Glomerular visceral epithelial cell (primary cell): ENCODE measurements around the gene SIDT1.
A peak's percentile ranks its signal among the peaks of the same experiment; 100 is the strongest.
"Not testable (repeated sequence)": the region's sequence is repeated elsewhere in the genome, so short reads cannot be mapped to it uniquely, and the experiment has no call there.

Experiments used
- DNase-seq: peaks from one replicate; pipeline ENCODE4 v3.0.0-alpha.2; 2016; ENCODE audit errors: extremely low spot score

The SIDT1 gene

DNA sequence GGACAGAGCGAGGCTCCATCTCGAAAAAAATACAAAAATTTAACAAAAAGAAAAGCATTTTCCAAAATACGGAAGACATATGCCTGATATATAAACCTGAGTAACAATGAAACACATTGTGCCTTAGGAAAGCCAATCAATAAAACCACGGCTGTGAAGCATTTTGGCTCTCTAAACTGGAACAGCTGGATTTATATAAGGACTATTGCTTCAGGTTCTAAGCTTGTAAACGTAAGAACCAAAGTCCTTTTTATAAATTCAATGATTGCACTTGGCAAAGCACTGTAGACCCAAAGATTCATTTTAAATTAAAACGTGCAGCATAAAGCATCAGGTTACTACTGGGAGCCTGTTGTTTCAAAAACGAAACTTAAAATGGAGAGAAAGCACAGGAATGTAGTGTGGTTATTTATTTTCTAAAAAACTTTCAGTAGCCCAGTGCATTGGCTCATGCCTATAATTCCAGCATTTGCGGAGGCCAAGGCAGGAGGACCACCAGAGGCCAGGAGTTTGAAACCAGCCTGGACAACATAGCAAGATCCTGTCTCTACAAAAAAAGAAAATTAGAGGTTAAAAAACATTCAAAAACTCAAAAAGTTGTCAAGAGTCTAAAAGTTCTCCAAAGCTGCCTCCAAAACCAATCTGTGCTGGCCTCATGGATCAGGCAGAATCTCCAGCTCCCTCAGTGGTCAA, 102.6 kb downstream of the SIDT1 start:
- no peak for DNase-seq

DNA sequence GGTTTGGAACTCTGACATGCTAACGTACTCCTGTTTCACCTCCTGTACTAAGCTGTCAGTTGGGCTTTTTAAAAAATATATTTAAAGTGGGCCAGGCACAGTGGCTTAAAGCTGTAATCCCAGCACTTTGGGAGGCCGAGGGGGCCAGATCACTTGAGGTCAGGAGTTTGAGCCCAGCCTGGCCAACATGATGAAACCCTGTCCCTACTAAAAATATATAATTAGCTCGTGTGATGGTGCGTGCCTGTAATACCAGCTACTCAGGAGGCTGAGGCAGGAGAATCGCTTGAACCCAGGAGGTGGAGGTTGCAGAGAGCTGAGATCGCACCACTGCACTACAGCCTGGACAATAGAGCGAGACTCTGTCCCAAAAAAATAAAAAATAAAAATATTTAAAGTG, 103.7 kb downstream of the SIDT1 start:
- DNase-seq, result not testable (repeated sequence)

- DNase-seq, result no peak
Observed at GRCh38 chr3:113637756-113638155, 105.4 kb downstream of the SIDT1 start.

GRCh38 chr3:113638910-113639309, 106.6 kb downstream of the SIDT1 start:
- DNase-seq, result no peak

GRCh38 chr3:113643583-113643982, 111.2 kb downstream of the SIDT1 start:
- no peak for DNase-seq

GRCh38 chr3:113648524-113648923, 116.2 kb downstream of the SIDT1 start:
- DNase-seq, result no peak

DNA sequence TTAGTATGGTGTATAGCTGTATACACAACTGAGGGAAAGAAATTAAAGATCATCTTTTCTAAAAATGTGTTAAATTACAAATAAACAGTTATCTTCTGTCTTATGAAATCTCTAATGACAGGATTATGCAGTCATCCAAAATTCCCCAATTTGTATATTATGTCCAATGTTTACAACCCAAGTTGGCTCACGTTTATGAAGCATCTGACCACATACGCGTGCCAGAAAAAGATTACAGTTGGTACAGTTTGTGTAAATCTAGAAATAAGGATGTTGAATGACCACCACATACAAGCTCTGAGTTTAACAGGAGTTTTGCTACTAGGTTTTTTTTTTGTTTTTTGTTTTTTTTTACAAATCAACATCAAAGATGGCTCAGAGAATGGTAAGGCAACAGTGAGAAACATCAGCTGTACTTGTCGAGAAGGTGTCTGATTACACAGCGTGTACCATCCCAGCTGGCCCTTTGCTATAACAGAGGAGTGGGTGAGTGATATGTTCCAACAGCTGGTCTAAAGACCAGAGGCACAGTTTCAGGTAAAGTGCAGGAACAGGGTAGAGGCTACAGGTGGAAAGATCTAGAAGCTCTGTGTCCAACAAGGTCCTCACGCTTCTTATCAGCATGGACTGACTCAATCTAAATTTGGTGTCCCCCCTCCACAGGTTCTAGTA, 117.0 kb downstream of the SIDT1 start:
- DNase-seq, result no peak

DNA sequence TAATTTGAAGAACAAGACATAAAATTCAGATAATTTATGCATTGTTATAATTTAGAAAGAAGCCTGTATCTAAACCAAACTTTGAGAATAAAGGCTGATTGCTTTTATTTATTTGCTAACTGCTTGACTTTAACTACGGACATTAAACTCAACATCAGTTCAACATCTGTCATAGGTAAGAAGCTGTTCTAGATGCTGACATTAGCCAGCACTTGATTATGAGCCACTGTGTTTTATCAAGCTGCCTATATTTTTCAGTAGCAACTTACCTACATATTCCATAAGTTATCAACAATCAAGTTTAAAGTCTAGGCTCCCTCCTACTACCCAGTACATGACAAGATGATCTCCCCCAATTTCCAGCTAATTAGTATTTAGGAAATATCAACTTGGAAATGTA, 122.0 kb downstream of the SIDT1 start:
- DNase-seq, result no peak

DNA sequence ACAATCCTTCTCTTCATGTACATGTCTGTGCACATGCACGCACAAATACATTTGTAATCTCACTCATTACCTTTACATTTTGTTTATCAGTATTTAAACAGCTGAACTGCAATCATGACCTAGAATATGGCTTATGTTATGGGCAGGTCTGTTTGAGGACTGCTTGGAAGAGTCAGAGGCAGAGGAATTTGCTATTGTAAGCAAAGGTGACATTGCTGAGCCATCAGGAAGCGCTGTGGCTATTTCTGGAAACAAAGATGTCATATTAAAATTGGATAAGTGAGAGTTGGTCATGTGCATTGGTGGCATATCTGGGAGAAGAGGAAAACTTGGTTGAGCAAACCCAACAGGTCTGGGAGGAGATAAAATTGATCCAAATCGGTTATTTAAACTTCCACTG, 122.5 kb downstream of the SIDT1 start:
- no peak for DNase-seq

- DNase-seq, result no peak
Observed at GRCh38 chr3:113658107-113658506, 125.8 kb downstream of the SIDT1 start.

DNA sequence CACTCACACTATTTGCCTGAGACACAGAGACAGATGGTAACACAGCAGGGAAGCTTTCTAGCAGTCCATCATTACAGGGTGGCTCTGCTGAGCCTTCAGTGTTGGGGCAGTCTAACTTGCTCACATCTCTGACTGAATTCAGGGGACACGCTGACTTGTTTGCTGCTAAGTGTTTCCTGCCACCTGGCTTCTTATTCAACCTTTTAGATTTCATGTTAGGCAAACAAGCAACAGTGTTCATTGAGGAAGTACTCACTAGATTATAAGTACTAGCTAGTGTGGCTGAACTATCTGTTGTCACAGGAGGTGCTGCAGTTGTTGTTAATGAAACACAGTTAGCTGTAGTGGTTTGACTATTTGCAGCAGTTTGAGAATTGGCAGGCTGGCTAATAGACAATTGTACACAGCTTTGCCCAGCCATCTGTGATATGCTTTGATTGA, 126.8 kb downstream of the SIDT1 start:
- no peak for DNase-seq

DNA sequence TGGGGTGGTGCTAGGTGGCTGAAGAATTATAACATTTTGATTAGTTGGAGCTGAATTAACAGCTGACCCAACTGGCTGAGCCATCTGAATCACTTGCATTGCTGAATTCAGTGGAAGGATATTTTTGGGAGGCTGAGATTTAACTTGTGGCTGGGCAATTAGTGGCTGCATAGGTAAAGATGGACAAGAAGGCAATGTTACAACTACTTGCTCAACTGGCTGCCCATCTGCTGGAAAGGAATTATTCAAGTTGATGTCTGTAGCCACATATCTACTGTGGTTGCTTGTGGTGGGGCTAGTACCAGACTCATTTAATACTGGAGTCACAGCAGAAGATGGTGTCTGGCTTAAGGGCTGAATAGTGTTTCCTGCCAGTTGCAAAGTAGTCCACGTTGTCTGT, 127.6 kb downstream of the SIDT1 start:
- no peak for DNase-seq

GRCh38 chr3:113660458-113660857, 128.1 kb downstream of the SIDT1 start:
- DNase-seq, result no peak

DNA sequence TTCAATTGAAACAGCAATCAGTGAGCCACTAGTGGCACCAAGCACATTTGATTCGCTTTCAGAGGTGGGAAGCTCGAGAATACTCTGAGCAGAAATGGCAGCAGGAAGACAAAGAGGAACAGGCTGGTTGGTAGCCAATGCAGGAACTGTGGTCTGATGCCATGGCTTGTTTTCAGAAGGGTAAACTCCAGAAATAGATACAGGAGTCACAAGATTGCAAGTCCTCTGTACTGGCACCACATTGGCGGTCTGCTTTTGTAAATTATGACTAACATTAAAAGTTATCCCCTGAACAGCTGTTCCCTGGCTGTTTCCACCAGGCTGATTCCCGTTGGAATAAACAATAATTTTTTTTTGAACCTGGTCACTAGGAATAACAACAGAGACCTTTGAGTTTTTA, 128.5 kb downstream of the SIDT1 start:
- no peak for DNase-seq

- DNase-seq, result no peak
Observed at GRCh38 chr3:113662824-113663223, 130.5 kb downstream of the SIDT1 start.

DNA sequence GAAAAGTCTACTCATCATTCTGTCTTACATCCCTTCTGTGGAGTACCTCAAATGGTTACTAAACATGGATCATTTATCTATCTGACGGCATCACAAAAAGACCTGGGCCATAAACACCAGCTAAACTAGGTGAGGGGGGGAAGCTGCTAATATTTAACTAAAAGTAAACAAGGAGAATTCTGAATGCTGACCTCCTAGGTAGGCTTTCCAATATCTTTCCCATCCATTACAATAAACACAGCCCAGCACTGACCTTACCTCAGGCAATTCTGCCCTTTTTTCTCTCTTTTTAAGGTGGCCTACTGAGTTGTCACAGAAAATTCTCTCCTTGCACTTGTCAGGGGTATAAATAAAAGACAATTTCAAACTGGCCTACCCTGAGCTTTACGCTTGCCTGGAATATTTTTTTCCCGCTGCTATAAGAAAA, 131.0 kb downstream of the SIDT1 start:
- no peak for DNase-seq

GRCh38 chr3:113663761-113664160, 131.4 kb downstream of the SIDT1 start:
- DNase-seq, result no peak

DNA sequence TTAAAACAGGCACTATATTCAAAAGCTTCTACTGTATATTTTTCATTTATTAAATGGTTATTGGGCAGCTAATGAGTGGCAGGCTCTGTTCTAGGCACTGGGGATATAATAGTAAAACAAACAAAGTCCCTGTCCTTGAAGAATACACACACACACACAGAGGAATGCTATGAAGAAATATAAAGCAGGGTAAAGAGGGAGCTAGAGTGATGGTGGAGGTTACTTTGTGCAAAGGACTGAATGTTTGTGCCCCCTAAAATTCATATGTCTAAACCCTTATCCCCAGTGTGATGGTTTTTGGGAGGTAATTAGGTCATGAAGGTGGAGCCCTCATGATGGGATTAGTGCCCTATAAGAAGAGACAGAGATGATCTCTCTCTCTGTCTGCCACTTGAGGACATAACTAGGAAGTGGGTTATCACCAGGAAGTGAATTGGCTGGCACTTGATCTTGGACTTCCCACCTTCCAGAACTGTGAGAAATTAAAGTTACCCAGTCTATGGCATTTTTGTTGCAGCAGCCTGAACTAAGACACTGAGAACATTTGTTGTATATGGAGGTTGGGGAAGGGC, 132.3 kb downstream of the SIDT1 start:
- no peak for DNase-seq

DNA sequence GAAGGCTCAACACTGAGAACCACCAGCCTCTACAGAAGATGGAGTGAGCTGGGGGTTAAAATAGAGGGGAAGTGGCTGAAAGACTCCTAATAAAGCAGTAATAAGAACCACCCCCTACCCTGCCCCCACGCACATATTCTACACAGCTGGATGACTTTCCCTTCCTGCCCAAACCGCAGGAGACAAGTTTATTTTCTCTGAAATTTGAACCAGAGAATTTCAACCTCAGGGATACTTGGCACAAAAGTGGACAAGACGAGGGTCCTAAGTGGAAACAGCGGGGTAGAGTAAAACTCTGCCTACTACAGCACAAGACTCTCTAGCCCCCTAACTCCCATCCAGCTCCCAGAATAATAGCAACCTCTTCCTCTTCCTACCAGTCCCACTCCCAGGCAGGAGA, 135.7 kb downstream of the SIDT1 start:
- peak; percentile 2 for DNase-seq

DNA sequence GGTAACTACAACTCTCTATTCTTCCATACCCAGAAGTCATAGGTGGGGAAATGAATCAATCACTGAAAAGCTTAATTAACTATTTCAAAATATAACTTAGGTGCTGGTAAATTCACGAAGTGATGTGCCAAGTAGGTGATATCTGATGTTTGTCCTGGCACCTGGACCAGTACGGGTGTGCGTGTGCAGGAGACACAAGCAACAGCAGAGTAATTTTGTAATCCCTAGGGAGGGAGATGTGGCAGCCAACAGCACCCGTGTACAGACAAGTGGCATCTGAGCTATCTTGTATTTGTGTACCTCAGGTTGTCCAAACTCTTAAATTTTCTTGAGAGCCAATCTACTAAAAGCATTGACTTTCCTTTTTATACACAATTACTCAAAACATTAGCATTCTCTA, 141.2 kb downstream of the SIDT1 start:
- no peak for DNase-seq

DNA sequence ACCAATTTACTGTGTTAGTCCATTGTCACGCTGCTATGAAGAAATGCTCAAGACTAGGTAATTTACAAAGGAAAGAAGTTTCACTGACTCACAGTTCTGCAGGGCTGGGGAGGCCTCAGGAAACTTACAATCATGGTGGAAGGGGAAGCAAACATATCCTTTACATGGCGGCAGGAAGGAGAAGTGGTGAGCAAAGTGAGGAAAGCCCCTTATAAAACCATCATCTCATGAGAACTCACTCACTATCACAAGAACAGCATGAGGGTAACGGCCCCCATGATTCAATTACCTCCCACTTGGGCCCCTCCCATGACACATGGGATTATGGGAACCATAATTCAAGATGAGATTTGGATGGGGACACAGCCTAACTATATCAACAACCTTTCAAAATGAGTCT, 143.9 kb downstream of the SIDT1 start:
- DNase-seq, result no peak

GRCh38 chr3:113677737-113678136, 145.4 kb downstream of the SIDT1 start:
- DNase-seq, result no peak

DNA sequence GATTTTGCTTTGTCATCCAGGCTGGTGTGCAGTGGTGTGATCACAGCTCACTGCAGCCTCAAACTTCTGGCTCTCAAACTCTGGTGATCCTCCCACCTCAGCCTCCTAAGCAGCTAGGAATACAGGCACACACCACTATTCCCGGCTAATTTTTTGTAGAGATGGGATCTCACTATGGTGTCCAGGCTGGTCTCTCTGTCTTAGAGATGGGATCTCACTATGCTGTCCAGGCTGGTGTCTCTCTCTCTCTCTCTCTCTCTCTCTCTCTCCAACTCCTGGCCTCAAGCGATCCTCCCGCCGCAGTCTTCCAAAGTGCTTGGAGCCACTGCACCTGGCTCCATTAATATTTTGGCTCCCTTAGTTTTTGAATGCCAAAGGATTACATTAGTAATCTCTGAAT, 146.4 kb downstream of the SIDT1 start:
- DNase-seq, result no peak
